ENCODE results near the gene CDK5R2.
A peak's percentile ranks its signal among the peaks of the same experiment; 100 is the strongest.
"Not testable (repeated sequence)": the region's sequence is repeated elsewhere in the genome, so short reads cannot be mapped to it uniquely, and the experiment has no call there.

CDK5R2 gene

GRCh38 chr2:218959141-218959731 lies at the start of gene CDK5R2:
TSS of gene CDK5R2 (plus strand) at chr2:218959666. CDS start at chr2:218959821, 155 bp downstream.
- DNase-seq (ENCODE audit: low read depth) = peak; percentile 24

GRCh38 chr2:218910741-218911140 lies 48.7 kb upstream of the CDK5R2 start:
- no peak for DNase-seq (ENCODE audit: low read depth)

- no peak for DNase-seq (ENCODE audit: low read depth)
These were observed 39.0 kb upstream of the CDK5R2 start for GRCh38 chr2:218920504-218920903.

GRCh38 chr2:218924757-218925156 lies 34.7 kb upstream of the CDK5R2 start:
- no peak for DNase-seq (ENCODE audit: low read depth)

- no peak for DNase-seq (ENCODE audit: low read depth)
These were observed 34.0 kb upstream of the CDK5R2 start for GRCh38 chr2:218925434-218925833.

GRCh38 chr2:218927422-218927821 lies 32.0 kb upstream of the CDK5R2 start:
- DNase-seq (ENCODE audit: low read depth) = no peak

GRCh38 chr2:218927876-218928275 lies 31.6 kb upstream of the CDK5R2 start:
- no peak for DNase-seq (ENCODE audit: low read depth)

GRCh38 chr2:218930488-218930887 lies 29.0 kb upstream of the CDK5R2 start:
- DNase-seq (ENCODE audit: low read depth) = not testable (repeated sequence)

GRCh38 chr2:218931751-218932150 lies 27.7 kb upstream of the CDK5R2 start:
- not testable (repeated sequence) for DNase-seq (ENCODE audit: low read depth)

- DNase-seq (ENCODE audit: low read depth) = no peak
These were observed 14.6 kb upstream of the CDK5R2 start for GRCh38 chr2:218944759-218945404.

GRCh38 chr2:218946621-218947020 lies 12.8 kb upstream of the CDK5R2 start:
- DNase-seq (ENCODE audit: low read depth) = no peak

- no peak for DNase-seq (ENCODE audit: low read depth)
These were observed 7.3 kb upstream of the CDK5R2 start for GRCh38 chr2:218952160-218952559.

- DNase-seq (ENCODE audit: low read depth) = no peak
These were observed 6.0 kb upstream of the CDK5R2 start for GRCh38 chr2:218953366-218953954.

- DNase-seq (ENCODE audit: low read depth) = no peak
These were observed 4.7 kb upstream of the CDK5R2 start for GRCh38 chr2:218954541-218955300.

- no peak for DNase-seq (ENCODE audit: low read depth)
These were observed 3.4 kb upstream of the CDK5R2 start for GRCh38 chr2:218956039-218956438.

GRCh38 chr2:218957671-218958070 lies 1.8 kb upstream of the CDK5R2 start:
- DNase-seq (ENCODE audit: low read depth) = no peak

GRCh38 chr2:218958276-218958675 lies 1.2 kb upstream of the CDK5R2 start:
- no peak for DNase-seq (ENCODE audit: low read depth)

- DNase-seq (ENCODE audit: low read depth) = no peak
These were observed 369 bp downstream of the CDK5R2 start for GRCh38 chr2:218959761-218960308.

- DNase-seq (ENCODE audit: low read depth) = no peak
These were observed 1.1 kb downstream of the CDK5R2 start for GRCh38 chr2:218960309-218961165.

- DNase-seq (ENCODE audit: low read depth) = no peak
These were observed 1.8 kb downstream of the CDK5R2 start for GRCh38 chr2:218961229-218961628.
